HUES48 (cell line): ENCODE data around the gene ITGA2.

Source experiments
- H3K27ac ChIP-seq: one replicate; pipeline ENCODE4 v1.7.0; 2013; ENCODE audit warnings: low read depth, low read length, inconsistent platforms
- H3K27me3 ChIP-seq: 2 replicates; pipeline ENCODE4 v1.6.1; 2013; ENCODE audit warnings: mild to moderate bottlenecking, low read length; ENCODE audit not compliant: control insufficient read depth, insufficient read depth
- H3K36me3 ChIP-seq: 2 replicates; pipeline ENCODE4 v1.6.1; 2013; ENCODE audit warnings: low read length; ENCODE audit not compliant: control insufficient read depth, insufficient read depth
- H3K4me1 ChIP-seq: 2 replicates; pipeline ENCODE4 v1.6.1; 2013; ENCODE audit warnings: mild to moderate bottlenecking, low read length; ENCODE audit not compliant: control insufficient read depth, insufficient read depth
- H3K4me3 ChIP-seq: 2 replicates; pipeline ENCODE4 v1.5.1; 2013; ENCODE audit warnings: mild to moderate bottlenecking, low read depth, low read length
- H3K9ac ChIP-seq: 2 replicates; pipeline ENCODE4 v1.6.1; 2013; ENCODE audit warnings: mild to moderate bottlenecking, low read depth, low read length, moderate library complexity
- H3K9me3 ChIP-seq: 2 replicates; pipeline ENCODE4 v1.6.1; 2013; ENCODE audit warnings: low read length; ENCODE audit not compliant: control insufficient read depth, insufficient read depth

Gene ITGA2

GRCh38 chr5:53076014-53076583 lies 86.9 kb downstream of the ITGA2 start:
- Histone ChIP-seq H3K4me1 (no peaks in the 10 kb centered on the region), H3K9me3 (no peaks in the 10 kb centered on the region), H3K27me3 (no peaks in the 10 kb centered on the region), H3K27ac (no peak overlapping the region), H3K9ac (no peak overlapping the region), H3K4me3 (no peak overlapping the region), H3K36me3 (peaks cover 12% of the 10 kb centered on the region; the same call in 1 of the 2 replicates)

- Histone ChIP-seq H3K9me3 (no peaks in the 10 kb centered on the region), H3K4me1 (no peaks in the 10 kb centered on the region), H3K27me3 (no peaks in the 10 kb centered on the region), H3K9ac (no peak overlapping the region), H3K36me3 (peaks cover 8% of the 10 kb centered on the region; the same call in 1 of the 2 replicates), H3K4me3 (no peak overlapping the region), H3K27ac (no peak overlapping the region)
Measured at GRCh38 chr5:53080271-53080670, 91.1 kb downstream of the ITGA2 start.

GRCh38 chr5:53083927-53084326 lies 94.8 kb downstream of the ITGA2 start:
- Histone ChIP-seq H3K27ac (no peak overlapping the region), H3K9ac (no peak overlapping the region), H3K4me1 (no peaks in the 10 kb centered on the region), H3K4me3 (no peak overlapping the region), H3K27me3 (no peaks in the 10 kb centered on the region), H3K9me3 (no peaks in the 10 kb centered on the region), H3K36me3 (no peaks in the 10 kb centered on the region)

- Histone ChIP-seq H3K4me1 (no peaks in the 10 kb centered on the region), H3K36me3 (no peaks in the 10 kb centered on the region), H3K9me3 (no peaks in the 10 kb centered on the region), H3K9ac (no peak overlapping the region), H3K27ac (no peak overlapping the region), H3K4me3 (no peak overlapping the region), H3K27me3 (no peaks in the 10 kb centered on the region)
Measured at GRCh38 chr5:53084546-53085255, 95.5 kb downstream of the ITGA2 start.

- no peaks in the 10 kb centered on the region for H3K36me3 ChIP-seq
- no peaks in the 10 kb centered on the region for H3K27me3 ChIP-seq
- H3K9ac ChIP-seq: no peak overlapping the region
- no peak overlapping the region for H3K27ac ChIP-seq
- no peak overlapping the region for H3K4me3 ChIP-seq
- no peaks in the 10 kb centered on the region for H3K9me3 ChIP-seq
- no peaks in the 10 kb centered on the region for H3K4me1 ChIP-seq
Measured at GRCh38 chr5:53087171-53087570, 98.0 kb downstream of the ITGA2 start.

- Histone ChIP-seq H3K36me3 (no peaks in the 10 kb centered on the region), H3K9ac (no peak overlapping the region), H3K4me1 (no peaks in the 10 kb centered on the region), H3K4me3 (no peak overlapping the region), H3K27me3 (no peaks in the 10 kb centered on the region), H3K9me3 (no peaks in the 10 kb centered on the region), H3K27ac (no peak overlapping the region)
Measured at GRCh38 chr5:53087621-53088121, 98.5 kb downstream of the ITGA2 start.

GRCh38 chr5:53089481-53089991 lies 100.4 kb downstream of the ITGA2 start:
- Histone ChIP-seq H3K27me3 (no peaks in the 10 kb centered on the region), H3K36me3 (no peaks in the 10 kb centered on the region), H3K9ac (no peak overlapping the region)

GRCh38 chr5:53090229-53090628 lies 101.1 kb downstream of the ITGA2 start:
- no peak overlapping the region for H3K27ac ChIP-seq
- H3K27me3 ChIP-seq: no peaks in the 10 kb centered on the region
- no peak overlapping the region for H3K4me3 ChIP-seq
- no peak overlapping the region for H3K9ac ChIP-seq
- no peaks in the 10 kb centered on the region for H3K9me3 ChIP-seq
- no peaks in the 10 kb centered on the region for H3K4me1 ChIP-seq
- no peaks in the 10 kb centered on the region for H3K36me3 ChIP-seq

More at GRCh38 chr5:53089481-53089991, 100.4 kb downstream of the ITGA2 start:
- Histone ChIP-seq H3K4me1 (no peaks in the 10 kb centered on the region), H3K9me3 (no peaks in the 10 kb centered on the region), H3K27ac (no peak overlapping the region), H3K4me3 (no peak overlapping the region)

GRCh38 chr5:53091289-53091688 lies 102.1 kb downstream of the ITGA2 start:
- Histone ChIP-seq H3K9ac (no peak overlapping the region), H3K4me1 (no peaks in the 10 kb centered on the region), H3K4me3 (no peak overlapping the region), H3K36me3 (no peaks in the 10 kb centered on the region), H3K9me3 (no peaks in the 10 kb centered on the region), H3K27me3 (no peaks in the 10 kb centered on the region), H3K27ac (no peak overlapping the region)

GRCh38 chr5:53092242-53092641 lies 103.1 kb downstream of the ITGA2 start:
- Histone ChIP-seq H3K9me3 (no peaks in the 10 kb centered on the region), H3K36me3 (no peaks in the 10 kb centered on the region), H3K9ac (no peak overlapping the region), H3K4me1 (no peaks in the 10 kb centered on the region), H3K27me3 (no peaks in the 10 kb centered on the region), H3K27ac (no peak overlapping the region), H3K4me3 (no peak overlapping the region)

GRCh38 chr5:53095217-53095616 lies 106.1 kb downstream of the ITGA2 start:
- Histone ChIP-seq H3K27ac (no peak overlapping the region), H3K36me3 (peaks cover 12% of the 10 kb centered on the region), H3K4me3 (no peak overlapping the region), H3K9ac (no peak overlapping the region), H3K9me3 (no peaks in the 10 kb centered on the region), H3K27me3 (no peaks in the 10 kb centered on the region), H3K4me1 (no peaks in the 10 kb centered on the region)
